ENCODE measurements around the gene GID8.
"Not testable (repeated sequence)": the region's sequence is repeated elsewhere in the genome, so short reads cannot be mapped to it uniquely, and the experiment has no call there.

Gene GID8

GRCh38 chr20:62953839-62954703, 16.1 kb downstream of the GID8 start:
- no peaks in the 10 kb centered on the region for H3K27me3 ChIP-seq (ENCODE audit: control insufficient read depth, insufficient read depth, low read length)
- peak overlapping the region; percentile 39 for H3K9ac ChIP-seq (ENCODE audit: low read length)
- H3K4me1 ChIP-seq (ENCODE audit: control insufficient read depth, insufficient read depth, low read length), result peaks cover 29% of the 10 kb centered on the region
- no peak overlapping the region for H3K27ac ChIP-seq (ENCODE audit: low read depth, low read length)
- peak overlapping the region; percentile 57 for H3K4me3 ChIP-seq (ENCODE audit: low read depth, low read length)
- H3K36me3 ChIP-seq (ENCODE audit: control insufficient read depth, insufficient read depth, low read length), result peaks cover 40% of the 10 kb centered on the region
- no peaks in the 10 kb centered on the region for H3K9me3 ChIP-seq (ENCODE audit: control insufficient read depth, insufficient read depth, low read depth, low read length)

- no peak overlapping the region for H3K4me3 ChIP-seq (ENCODE audit: low read depth, low read length)
- H3K36me3 ChIP-seq (ENCODE audit: control insufficient read depth, insufficient read depth, low read length), result peaks cover 30% of the 10 kb centered on the region
Measured at GRCh38 chr20:62955519-62956386, 17.8 kb downstream of the GID8 start.

DNA sequence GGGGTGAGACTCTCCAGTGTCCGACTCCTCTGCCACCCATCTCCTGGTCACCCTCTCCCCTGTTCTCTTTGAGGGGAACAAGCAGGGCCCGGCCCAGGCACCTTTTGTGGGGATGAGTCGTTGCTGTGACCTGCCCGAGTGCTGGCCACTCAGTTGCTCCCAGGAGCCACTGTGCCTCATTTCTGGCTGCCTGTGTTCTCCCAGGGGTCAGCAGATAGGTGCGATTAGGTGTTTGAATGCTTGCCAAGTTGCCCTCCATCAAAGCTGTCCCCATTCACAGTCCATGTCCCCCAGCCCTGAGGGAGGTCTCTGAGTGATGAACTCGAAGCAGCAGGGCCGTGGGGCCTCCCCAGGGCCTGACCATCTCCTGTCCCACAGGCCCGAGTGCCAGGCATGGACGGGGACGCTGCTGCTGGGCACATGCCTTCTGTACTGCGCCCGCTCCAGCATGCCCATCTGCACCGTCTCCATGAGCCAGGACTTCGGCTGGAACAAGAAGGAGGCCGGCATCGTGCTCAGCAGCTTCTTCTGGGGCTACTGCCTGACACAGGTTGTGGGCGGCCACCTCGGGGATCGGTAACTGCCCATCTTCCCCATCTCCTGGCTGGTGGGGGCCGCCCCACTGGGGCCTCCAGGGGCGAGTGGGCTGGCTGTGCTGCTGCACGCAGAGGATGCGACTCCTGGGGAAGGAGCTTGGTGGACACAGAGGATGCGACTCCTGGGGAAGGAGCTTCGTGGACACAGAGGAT, 18.6 kb downstream of the GID8 start:
- no peaks in the 10 kb centered on the region for H3K27me3 ChIP-seq (ENCODE audit: control insufficient read depth, insufficient read depth, low read length)
- H3K9ac ChIP-seq (ENCODE audit: low read length), result no peak overlapping the region
- H3K4me1 ChIP-seq (ENCODE audit: control insufficient read depth, insufficient read depth, low read length), result peaks cover 36% of the 10 kb centered on the region
- H3K9me3 ChIP-seq (ENCODE audit: control insufficient read depth, insufficient read depth, low read depth, low read length), result no peaks in the 10 kb centered on the region
- no peak overlapping the region for H3K27ac ChIP-seq (ENCODE audit: low read depth, low read length)
- H3K4me3 ChIP-seq (ENCODE audit: low read depth, low read length), result no peak overlapping the region
- peaks cover 24% of the 10 kb centered on the region for H3K36me3 ChIP-seq (ENCODE audit: control insufficient read depth, insufficient read depth, low read length)

More at GRCh38 chr20:62955519-62956386, 17.8 kb downstream of the GID8 start:
- Histone ChIP-seq H3K27me3 (ENCODE audit: control insufficient read depth, insufficient read depth, low read length) (no peaks in the 10 kb centered on the region), H3K9ac (ENCODE audit: low read length) (no peak overlapping the region), H3K4me1 (ENCODE audit: control insufficient read depth, insufficient read depth, low read length) (peaks cover 34% of the 10 kb centered on the region), H3K9me3 (ENCODE audit: control insufficient read depth, insufficient read depth, low read depth, low read length) (no peaks in the 10 kb centered on the region), H3K27ac (ENCODE audit: low read depth, low read length) (no peak overlapping the region)

GRCh38 chr20:62957136-62958117, 19.5 kb downstream of the GID8 start:
- no peak overlapping the region for H3K27ac ChIP-seq (ENCODE audit: low read depth, low read length)
- H3K4me1 ChIP-seq (ENCODE audit: control insufficient read depth, insufficient read depth, low read length), result peaks cover 34% of the 10 kb centered on the region

GRCh38 chr20:62958388-62959100, 20.6 kb downstream of the GID8 start:
- Histone ChIP-seq H3K4me3 (ENCODE audit: low read depth, low read length) (no peak overlapping the region), H3K27ac (ENCODE audit: low read depth, low read length) (no peak overlapping the region), H3K4me1 (ENCODE audit: control insufficient read depth, insufficient read depth, low read length) (peaks cover 28% of the 10 kb centered on the region), H3K9me3 (ENCODE audit: control insufficient read depth, insufficient read depth, low read depth, low read length) (no peaks in the 10 kb centered on the region), H3K9ac (ENCODE audit: low read length) (no peak overlapping the region), H3K36me3 (ENCODE audit: control insufficient read depth, insufficient read depth, low read length) (peaks cover 38% of the 10 kb centered on the region), H3K27me3 (ENCODE audit: control insufficient read depth, insufficient read depth, low read length) (no peaks in the 10 kb centered on the region)

More at GRCh38 chr20:62957136-62958117, 19.5 kb downstream of the GID8 start:
- peaks cover 29% of the 10 kb centered on the region for H3K36me3 ChIP-seq (ENCODE audit: control insufficient read depth, insufficient read depth, low read length)
- H3K9me3 ChIP-seq (ENCODE audit: control insufficient read depth, insufficient read depth, low read depth, low read length), result no peaks in the 10 kb centered on the region
- H3K27me3 ChIP-seq (ENCODE audit: control insufficient read depth, insufficient read depth, low read length), result no peaks in the 10 kb centered on the region
- no peak overlapping the region for H3K9ac ChIP-seq (ENCODE audit: low read length)
- H3K4me3 ChIP-seq (ENCODE audit: low read depth, low read length), result no peak overlapping the region

GRCh38 chr20:62959101-62959971, 21.4 kb downstream of the GID8 start:
- no peak overlapping the region for H3K4me3 ChIP-seq (ENCODE audit: low read depth, low read length)
- H3K9me3 ChIP-seq (ENCODE audit: control insufficient read depth, insufficient read depth, low read depth, low read length), result no peaks in the 10 kb centered on the region
- no peak overlapping the region for H3K27ac ChIP-seq (ENCODE audit: low read depth, low read length)
- H3K4me1 ChIP-seq (ENCODE audit: control insufficient read depth, insufficient read depth, low read length), result peaks cover 21% of the 10 kb centered on the region
- H3K36me3 ChIP-seq (ENCODE audit: control insufficient read depth, insufficient read depth, low read length), result peaks cover 45% of the 10 kb centered on the region
- H3K9ac ChIP-seq (ENCODE audit: low read length), result no peak overlapping the region
- H3K27me3 ChIP-seq (ENCODE audit: control insufficient read depth, insufficient read depth, low read length), result no peaks in the 10 kb centered on the region

GRCh38 chr20:62959998-62960436, 22.1 kb downstream of the GID8 start:
- Histone ChIP-seq H3K9ac (ENCODE audit: low read length) (no peak overlapping the region), H3K36me3 (ENCODE audit: control insufficient read depth, insufficient read depth, low read length) (peaks cover 51% of the 10 kb centered on the region), H3K27me3 (ENCODE audit: control insufficient read depth, insufficient read depth, low read length) (no peaks in the 10 kb centered on the region), H3K27ac (ENCODE audit: low read depth, low read length) (no peak overlapping the region), H3K4me1 (ENCODE audit: control insufficient read depth, insufficient read depth, low read length) (peaks cover 18% of the 10 kb centered on the region), H3K9me3 (ENCODE audit: control insufficient read depth, insufficient read depth, low read depth, low read length) (no peaks in the 10 kb centered on the region), H3K4me3 (ENCODE audit: low read depth, low read length) (no peak overlapping the region)

GRCh38 chr20:62960446-62961309, 22.7 kb downstream of the GID8 start:
- Histone ChIP-seq H3K36me3 (ENCODE audit: control insufficient read depth, insufficient read depth, low read length) (peaks cover 56% of the 10 kb centered on the region), H3K4me1 (ENCODE audit: control insufficient read depth, insufficient read depth, low read length) (peaks cover 15% of the 10 kb centered on the region)
- H3K27me3 ChIP-seq (ENCODE audit: control insufficient read depth, insufficient read depth, low read length); H3K9ac ChIP-seq (ENCODE audit: low read length); H3K27ac ChIP-seq (ENCODE audit: low read depth, low read length); H3K9me3 ChIP-seq (ENCODE audit: control insufficient read depth, insufficient read depth, low read depth, low read length); H3K4me3 ChIP-seq (ENCODE audit: low read depth, low read length): not testable (repeated sequence)

All from HUES6 (cell line).